WTC11 (cell line): ENCODE results near the gene FEM1B.

Experiments
- IRF2 ChIP-seq: sonication (generic); formaldehyde crosslinking; IDR thresholded peaks from 2 replicates; pipeline ENCODE4 v1.8.0; 2022; ENCODE audit warnings: low read depth, missing genetic modification reagents, borderline replicate concordance
- NR3C1 ChIP-seq: sonication (generic); formaldehyde crosslinking; conservative IDR thresholded peaks from 2 replicates; pipeline ENCODE4 v1.8.1; 2023; ENCODE audit warnings: low read depth, mild to moderate bottlenecking, missing genetic modification reagents
- RELA ChIP-seq: sonication (generic); formaldehyde crosslinking; IDR thresholded peaks from 2 replicates; pipeline ENCODE4 v1.8.1; 2022; ENCODE audit warnings: missing genetic modification reagents, mild to moderate bottlenecking, borderline replicate concordance
- ZBTB21 ChIP-seq: sonication (generic); formaldehyde crosslinking; IDR thresholded peaks from 2 replicates; pipeline ENCODE4 v1.8.1; 2023; ENCODE audit warnings: mild to moderate bottlenecking, missing genetic modification reagents, borderline replicate concordance
- ZNF263 ChIP-seq: sonication (generic); formaldehyde crosslinking; IDR thresholded peaks from 2 replicates; pipeline ENCODE4 v1.8.1; 2022; ENCODE audit warnings: low read depth, mild to moderate bottlenecking, moderate library complexity, missing genetic modification reagents
- ZSCAN18 ChIP-seq: fragments of 250-450 bp; sonication (Bioruptor Pico); IDR thresholded peaks from 2 replicates; pipeline ENCODE4 v2.1.2; 2022; ENCODE audit warnings: mild to moderate bottlenecking, moderate library complexity
- TF ChIP-seq, protein P1 (sequence below): fragments of 200-600 bp; IDR thresholded peaks from 2 replicates; pipeline ENCODE4 v1.8.0; 2022; ENCODE audit warnings: antibody characterized with exemption
- TF ChIP-seq, protein P2 (sequence below): sonication (generic); formaldehyde crosslinking; IDR thresholded peaks from 2 replicates; pipeline ENCODE4 v1.8.0; 2022; ENCODE audit warnings: mild to moderate bottlenecking, missing genetic modification reagents

DNA sequence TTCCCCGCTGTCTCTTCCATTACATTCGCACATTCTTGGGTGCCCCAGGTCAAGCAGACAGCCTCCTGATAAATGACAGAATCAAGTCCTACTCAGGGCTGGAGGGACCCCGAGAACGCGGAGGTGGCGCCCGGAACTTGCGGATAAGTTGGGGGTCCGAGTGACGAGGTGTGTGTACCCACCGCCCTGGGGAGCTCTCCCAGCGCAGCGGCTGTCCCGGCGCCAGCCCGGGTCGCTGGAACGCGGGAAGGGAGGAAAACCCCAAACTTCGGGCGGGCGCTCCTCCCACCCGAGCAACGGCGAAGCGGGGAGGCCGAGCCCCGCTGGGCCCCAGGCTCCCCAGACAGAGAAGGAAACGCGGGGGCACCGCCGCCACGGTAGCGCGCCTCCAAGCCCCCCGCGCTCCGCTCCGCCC is 48.6 kb upstream of the FEM1B start:
- TF ChIP-seq, protein P1, sequence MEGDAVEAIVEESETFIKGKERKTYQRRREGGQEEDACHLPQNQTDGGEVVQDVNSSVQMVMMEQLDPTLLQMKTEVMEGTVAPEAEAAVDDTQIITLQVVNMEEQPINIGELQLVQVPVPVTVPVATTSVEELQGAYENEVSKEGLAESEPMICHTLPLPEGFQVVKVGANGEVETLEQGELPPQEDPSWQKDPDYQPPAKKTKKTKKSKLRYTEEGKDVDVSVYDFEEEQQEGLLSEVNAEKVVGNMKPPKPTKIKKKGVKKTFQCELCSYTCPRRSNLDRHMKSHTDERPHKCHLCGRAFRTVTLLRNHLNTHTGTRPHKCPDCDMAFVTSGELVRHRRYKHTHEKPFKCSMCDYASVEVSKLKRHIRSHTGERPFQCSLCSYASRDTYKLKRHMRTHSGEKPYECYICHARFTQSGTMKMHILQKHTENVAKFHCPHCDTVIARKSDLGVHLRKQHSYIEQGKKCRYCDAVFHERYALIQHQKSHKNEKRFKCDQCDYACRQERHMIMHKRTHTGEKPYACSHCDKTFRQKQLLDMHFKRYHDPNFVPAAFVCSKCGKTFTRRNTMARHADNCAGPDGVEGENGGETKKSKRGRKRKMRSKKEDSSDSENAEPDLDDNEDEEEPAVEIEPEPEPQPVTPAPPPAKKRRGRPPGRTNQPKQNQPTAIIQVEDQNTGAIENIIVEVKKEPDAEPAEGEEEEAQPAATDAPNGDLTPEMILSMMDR = no peak
- TF ChIP-seq RELA (no peak), NR3C1 (no peak), ZBTB21 (CRISPR knock-in tag) (no peak), IRF2 (no peak), ZNF263 (CRISPR knock-in tag) (no peak), ZSCAN18 (CRISPR knock-in tag) (no peak)
- TF ChIP-seq, protein P2, sequence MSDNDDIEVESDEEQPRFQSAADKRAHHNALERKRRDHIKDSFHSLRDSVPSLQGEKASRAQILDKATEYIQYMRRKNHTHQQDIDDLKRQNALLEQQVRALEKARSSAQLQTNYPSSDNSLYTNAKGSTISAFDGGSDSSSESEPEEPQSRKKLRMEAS (CRISPR knock-in tag) = no peak
